HUDEP-2 (cell line): Measurements from ENCODE around the gene CDYL2.

Experiments used
- DNase-seq, 76 experiments: peaks; one replicate each; lab custom pipeline; 2025; ENCODE audit not compliant: unreplicated experiment in 76 of 76; lab: John Stamatoyannopoulos, UW

The CDYL2 gene

DNA sequence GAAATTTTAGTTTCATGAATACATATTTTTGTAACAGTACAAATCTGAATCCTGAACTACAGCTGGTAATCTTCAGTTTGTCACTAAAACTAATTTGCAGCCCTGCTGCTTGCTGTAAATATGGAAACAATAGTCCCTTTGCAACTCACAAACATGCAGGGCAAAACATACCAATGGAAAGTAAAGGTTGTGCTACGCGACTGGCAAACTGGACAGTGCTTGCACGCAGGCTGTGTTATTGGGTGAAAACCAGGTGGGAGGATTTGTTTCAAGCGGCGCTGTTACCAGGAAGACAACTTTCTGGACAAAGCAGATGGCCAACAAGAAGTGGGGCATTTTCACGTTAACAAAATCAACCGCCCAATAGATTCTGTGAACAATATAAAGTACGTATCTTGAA is 93.5 kb downstream of the CDYL2 start:
- no peak for DNase-seq

DNA sequence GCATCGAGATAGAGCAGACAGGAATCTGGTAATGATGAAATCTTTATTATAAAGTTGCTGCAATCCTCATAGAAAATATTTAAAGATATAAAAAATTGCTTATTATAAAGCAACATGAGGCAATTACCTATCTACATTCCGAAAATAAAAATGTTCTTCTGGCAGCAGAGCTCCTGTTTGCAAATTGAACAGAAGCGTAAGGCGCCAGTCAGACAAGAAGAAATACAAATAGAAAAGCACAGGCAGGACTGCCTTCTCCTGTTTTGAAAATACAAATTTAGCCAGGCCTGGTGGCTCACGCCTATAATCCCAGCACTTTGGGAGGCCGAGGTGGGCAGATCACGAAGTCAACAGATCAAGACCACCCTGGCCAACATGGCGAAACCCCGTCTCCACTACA is 95.6 kb downstream of the CDYL2 start:
- DNase-seq, result no peak

DNA sequence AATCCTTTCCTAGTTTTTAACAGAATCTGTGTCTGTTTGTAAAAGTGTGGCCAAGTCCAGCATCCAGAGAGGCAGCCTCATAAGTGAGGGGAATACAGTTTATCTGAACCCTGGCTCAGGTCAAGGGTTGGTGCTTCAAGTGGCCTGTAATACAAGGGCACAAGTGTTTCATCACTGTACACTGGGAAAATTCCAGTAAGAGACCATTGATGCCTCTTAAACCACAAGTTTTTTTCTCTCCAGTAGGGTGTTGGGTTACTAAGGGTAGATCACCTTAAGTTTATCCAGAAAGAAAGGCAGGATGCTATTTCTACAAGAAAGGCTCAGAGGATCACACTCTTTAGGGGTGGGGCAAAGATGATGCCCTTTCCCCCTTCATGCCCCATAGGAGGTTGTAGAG is 96.7 kb downstream of the CDYL2 start:
- DNase-seq, result no peak

DNA sequence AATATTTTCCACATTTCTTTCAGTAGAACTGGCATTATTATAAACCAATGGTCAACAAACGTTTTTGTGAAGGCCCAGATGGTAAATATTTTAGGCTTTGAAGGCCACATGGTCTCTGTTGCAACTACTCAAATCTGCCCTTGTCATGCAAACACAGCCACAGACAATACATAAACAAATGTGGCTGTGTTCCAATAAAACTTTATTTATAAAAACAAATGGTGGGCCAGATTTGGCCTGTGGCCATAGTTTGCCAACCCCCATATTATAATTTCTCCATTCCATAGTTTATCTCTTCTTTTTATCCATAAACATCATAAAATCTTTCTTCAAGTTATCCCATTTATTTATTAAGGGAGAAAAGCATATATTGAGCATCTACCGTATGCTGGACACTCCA is 98.8 kb downstream of the CDYL2 start:
- no peak for DNase-seq

DNA sequence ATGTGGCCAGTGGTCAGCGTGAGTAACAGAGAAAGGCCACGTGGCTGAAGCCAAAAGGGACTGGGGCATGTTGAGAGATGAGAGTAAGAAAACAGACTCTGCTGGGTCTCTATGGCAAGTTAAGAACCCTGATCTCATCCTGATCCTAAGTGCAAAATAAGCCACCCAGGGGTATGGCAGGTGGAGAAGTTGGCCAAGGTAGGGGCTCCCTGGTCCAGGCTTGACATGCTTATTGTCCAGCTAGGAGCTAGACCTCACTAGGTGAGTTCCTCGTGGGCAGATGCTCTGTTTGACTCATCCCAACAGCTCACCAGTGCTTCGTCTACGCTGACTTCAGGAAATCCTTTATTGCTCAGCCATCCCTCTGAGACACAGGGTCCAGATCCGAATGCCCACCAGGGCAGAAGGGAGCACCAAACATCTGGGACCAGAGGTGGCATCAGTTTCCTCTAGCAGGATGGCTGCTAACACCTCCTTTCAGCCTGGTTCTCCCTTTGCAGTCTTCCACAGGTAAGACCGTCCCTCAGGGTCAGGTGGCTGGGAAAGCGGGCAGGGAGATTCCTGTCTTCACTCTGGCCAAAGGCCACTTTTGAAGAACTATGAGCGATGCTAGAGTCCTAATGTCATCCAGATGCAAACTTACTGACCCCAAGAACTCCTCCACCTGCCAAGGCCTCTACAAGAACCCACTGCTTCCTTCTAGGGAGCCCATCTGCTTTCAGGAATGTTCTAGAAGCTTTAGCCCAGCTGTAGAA is 99.5 kb downstream of the CDYL2 start:
- no peak for DNase-seq

DNA sequence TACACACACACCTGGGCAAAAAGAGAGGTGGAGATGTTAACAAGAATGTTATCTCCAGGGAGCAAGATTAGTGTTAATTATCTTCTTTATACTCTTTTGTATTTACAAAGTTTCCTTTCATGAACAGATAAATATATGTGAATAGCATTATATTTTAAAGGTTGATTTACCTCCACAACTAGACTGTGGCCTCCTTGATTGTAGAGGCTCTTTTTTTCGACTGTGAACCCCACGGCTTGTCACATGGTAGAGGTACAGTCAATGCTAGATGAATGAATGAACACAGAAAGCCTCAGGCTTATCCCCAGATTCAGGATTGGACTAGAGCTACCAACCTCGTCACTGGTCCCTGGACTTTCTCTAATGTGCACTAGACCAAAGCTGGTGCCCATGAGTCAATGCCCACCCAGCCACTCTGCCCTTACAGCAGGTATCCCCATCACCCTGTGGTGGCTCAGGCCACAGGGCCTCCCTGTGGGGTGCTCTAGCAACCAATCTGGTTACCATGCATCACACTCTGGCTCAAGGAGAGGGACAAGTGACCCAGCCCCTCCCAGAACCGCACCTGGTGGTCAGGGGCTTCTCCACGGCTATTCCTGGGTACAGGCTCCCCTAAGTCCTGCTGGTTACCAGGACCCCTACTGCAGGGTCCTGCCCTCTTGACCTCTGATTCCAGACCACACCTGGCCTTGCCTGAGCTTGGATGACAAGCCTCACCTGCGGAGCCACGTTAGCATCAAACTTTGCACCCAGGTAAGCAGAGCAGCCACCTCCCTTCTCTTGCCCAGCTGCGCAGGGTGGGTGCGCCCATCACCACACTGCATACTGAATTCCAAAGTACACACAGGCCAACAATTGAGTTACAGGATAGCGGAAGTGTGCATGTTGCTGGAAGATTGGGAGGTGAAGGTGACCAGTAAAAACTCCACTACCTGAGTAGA is 101.0 kb downstream of the CDYL2 start:
- DNase-seq, result no peak

DNA sequence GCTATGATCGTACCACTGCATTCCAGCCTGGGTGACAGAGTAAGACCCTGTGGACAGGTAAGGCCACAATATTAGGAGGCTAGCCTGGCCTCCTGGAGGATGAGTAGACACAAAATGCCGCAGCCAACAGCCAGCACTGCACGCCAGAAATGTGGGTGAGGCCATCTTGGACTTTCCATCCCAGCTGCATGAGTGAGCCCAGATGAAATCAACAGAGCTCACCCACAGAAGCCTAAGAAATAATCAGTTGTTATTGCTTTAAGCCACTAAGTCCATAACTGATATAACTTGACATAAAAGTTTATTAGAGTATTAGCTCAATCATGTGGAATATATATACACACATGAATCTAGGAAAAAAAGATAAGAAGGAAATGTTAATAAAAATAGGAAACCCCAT is 101.7 kb downstream of the CDYL2 start:
- DNase-seq, result no peak

DNA sequence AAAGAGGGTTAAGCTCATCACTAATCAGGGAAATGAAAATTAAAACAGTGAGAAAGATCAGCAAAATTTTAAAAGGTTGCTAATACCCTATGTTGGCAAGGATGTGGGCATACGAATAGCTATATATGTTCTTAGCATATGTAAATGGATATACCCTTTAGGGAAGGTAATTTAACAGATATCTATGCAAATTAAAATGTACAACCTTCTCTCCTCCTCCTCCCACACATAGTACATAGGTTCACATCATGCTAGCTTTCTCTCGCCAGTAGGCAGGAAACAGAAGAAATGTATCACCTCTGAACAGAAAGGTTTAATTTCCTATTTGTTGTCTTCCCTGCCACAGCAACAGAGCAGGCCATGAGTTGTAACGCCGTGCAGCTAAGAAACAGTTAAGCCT is 103.8 kb downstream of the CDYL2 start:
- no peak for DNase-seq

DNA sequence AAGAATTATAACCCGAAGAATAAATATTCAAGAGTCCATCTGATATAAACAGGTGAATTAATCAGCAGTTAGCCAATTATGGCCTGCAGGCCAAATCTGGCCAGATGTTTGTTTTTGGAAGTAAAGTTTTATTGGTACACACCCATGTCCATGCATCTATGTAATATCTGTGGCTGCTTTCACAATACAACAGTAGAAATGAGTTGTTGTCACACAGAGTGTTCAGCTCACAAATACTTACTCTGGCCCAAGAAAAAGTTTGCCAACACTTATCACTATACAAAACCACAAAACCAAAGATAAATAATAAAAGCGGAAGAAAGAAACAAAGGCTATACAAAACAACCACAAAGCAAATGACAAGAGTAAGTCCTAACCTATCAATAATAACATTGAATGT is 109.4 kb downstream of the CDYL2 start:
- DNase-seq, result no peak

DNA sequence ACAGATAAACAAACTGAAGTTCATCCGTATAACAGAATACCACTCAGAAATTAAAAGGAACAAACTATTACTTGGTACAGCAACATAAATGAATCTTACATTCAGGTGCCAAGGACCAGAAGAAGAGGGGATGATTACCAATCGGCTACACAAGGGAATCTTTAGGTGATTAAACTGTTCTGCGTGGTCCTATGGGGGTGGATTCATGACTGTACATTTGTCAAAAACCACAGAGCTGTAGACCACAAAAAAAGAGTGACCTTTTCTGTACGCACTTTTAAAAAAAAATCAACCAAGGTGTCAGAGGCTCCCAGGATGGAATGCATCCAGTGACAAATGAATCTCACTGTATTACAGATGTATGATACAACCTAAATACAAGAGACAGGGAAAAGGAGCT is 110.8 kb downstream of the CDYL2 start:
- no peak for DNase-seq

DNA sequence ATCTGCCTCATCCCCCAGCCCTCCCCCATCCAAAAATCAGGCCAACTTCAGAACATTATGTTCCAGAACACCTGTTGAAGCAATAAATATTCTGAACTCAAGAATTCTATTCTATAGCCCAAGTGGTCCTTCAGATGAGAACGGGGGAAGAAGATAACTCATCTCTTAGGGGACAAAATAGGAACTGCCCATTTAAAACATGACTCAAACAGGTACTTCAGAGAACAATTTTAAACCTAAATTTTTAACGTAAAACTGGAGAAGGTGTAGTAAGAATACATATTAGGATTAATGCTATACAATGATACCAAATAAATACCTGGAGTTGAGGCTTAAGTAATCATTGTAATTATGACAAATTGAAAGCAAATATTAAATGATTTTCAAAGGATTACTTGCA is 112.1 kb downstream of the CDYL2 start:
- DNase-seq, result no peak

DNA sequence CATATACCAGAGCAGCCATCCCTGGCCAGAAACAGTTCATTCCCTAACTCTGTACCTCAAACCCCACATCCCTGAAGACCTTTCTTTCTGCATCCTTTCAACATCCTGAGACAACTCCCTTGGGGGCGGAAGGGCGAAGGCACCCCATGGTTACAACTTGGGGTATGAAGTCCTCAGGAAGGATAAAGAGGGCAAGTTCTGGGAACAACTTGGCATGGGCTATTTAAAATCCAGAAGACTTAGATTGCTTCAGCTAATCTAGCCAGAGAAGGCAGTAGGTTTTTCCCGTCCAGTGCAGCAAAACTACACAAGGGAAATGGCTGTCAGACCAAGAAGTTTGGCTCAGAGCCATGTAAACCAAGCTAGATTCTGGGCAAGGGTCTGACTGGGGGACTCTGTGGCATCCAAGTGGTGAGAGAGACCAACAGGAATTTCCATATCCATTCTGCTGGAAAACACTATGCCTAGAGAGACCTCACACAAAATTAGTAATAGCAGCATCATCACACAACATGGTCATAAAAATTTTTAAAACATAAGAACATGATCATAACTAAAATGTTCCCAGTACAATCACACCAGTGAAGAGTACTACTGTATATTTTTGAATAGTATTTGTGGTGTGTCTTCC is 113.2 kb downstream of the CDYL2 start:
- DNase-seq, result no peak

DNA sequence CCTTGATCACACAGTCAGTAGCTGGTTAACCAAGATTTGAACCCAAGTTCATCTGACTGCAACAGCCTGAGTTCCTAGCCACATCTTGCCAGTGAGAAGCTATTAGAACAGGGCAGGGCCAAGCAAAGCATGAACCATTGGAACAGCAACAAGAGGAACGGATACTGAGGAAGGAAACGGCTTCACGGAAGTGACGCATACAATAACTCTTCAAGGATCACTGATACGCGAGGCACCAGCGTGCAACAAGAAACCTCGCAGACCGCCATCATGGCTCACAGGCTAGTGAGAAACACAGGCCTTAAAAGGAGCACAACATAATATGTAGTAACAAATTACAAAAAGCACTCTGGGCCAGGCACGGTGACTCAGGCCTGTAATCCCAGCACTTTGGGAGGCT is 114.9 kb downstream of the CDYL2 start:
- DNase-seq, result no peak

DNA sequence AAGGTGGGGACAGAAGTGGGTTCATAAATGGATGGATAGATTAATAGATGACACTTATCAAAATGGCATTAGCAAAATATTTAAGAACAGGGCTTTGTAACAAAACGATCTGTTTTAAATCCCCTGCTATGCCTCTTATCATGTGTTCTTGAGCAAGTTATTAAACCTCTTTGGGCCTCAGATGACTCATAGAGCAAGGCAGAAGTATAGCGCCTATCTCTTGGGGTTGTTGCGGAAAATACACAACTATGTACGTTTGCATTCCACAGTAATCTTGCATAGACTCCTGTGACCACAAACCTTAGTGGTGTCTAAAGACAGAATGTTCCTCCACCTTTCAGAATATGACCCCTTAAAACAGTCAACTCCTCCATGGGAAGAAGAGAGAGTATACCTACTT is 116.8 kb downstream of the CDYL2 start:
- DNase-seq, result no peak

DNA sequence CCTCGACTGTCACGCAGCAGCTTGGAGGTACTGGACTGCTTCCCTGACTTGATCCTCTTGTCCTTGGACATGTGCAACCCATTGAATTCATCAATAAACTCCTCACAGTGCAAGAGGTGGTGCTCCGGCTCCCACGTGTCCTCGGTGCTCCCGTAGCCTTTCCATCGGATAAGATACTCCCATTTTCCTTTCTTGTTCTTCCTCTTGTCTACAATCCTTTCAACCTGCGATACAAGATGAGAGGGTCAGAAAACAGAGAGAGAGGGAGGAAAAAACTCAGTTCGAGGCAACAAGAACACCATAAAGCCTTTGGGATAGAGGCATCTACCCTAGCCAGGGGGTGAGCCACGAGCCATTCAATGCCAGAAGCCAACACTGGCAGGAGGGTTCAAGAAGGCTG is 119.5 kb downstream of the CDYL2 start:
- no peak for DNase-seq

DNA sequence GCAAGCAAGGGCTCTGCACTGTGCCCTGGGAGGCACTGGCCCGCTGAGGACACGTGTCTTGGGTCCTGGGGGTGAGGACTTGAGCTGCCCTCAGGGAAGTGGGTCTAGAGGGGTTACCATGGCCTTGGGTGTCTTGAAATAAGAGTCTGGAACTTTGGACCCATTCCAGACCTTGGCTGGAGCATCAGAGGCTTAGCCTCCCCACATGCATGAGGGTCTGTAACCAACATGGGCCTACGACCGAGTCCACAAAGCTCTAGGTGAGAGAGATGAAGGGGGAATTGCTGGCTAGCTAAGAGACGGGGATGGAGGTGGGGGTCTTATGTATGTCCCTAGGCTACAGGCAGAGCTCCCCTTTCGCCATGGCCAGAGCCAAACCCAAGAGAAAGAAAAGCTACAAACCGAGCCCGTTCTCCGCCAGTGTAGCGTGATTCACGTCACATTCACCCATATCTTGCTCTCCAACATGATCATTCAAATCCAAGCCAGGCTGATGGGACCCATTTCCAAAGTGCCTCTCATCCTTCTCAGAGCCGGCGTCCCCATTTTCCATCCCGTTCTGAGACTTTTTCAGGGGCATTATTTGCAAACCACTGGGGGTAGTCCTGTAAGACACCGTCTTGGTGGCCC is 120.1 kb downstream of the CDYL2 start:
- no peak for DNase-seq

DNA sequence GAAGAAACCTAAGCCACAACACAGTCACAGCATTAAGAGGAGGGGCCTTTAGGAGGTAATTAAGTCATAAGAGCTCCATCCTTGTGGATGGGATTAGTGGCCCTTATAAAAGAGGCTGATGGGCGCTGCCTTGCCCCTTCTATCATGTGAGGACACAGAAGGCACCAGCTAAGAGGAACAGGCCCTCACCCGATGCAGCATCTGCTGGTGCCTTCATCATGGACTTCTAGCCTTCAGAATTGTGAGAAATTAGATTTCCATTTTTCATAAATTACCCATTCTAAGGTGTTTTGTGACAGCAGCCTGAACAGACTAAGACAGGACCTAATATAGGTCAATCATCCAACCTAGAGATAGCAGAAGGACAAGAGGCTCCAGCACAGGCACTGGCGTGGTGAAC is 120.8 kb downstream of the CDYL2 start:
- no peak for DNase-seq

DNA sequence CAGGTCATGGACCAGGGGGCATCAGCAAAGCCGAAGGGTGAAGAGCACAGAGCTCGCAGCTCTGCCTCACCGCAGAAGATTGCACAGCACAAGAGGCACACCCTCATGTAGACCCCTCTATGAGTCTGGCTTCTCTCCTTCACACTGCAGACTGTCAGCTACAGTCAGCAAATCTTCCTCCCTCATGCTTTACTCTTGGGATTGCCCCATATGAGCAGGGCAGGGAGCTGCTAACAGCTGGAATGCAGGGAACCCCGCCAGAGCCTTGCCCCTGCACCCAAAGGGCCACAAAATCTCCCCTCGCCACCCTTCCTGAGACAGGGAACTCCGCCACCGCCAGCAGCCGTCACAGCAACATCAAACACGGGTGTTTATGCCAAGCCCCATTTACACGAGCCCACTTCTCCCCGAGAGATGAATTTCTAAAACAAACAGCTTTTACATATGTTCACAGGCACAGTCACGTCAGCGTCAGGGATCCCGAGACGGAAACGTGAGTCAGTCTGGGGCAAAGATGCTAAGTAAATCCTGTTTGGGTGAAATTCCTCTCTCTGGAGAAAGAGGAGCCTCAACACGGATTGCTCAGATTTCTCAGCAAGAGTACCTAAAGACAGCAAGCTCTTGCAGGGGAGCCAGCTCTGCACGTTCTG is 121.9 kb downstream of the CDYL2 start:
- DNase-seq, result no peak

DNA sequence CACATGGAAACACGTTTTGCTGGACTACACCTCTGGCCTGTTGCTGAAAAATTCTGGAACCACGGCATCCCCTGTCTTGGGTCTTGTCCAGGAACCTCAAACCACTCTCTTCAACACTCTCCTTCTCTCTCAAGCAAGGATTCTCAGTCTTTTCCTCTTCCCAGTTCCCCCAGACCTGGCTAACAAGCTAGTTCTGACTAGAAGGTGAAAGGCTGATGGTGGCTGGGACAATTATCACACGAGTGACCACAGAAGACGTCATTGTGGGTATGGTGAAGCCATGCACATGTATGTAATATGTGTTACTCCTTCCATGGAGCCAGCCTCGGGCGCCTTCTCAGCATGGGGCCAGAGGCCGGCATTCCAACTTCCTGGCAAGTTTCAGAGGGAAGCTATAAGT is 123.0 kb downstream of the CDYL2 start:
- no peak for DNase-seq

DNA sequence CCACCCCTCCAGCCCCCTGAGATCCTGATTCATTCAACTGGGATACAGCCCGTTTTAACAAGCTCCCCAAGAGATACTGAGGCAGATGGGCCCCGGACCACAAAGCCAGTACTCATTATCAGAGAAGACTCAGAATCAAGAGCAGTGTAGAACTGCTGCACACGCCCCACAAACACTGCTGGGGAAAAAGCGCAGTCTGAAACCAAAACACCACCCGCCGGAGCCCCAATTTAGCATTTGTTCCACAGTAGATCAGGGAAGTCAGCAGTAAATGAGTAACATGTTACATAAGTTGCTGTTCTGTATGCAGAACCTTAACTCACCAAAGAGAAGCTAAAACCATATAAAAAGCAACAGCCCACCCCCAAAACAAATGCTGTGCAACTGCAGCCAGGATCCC is 123.6 kb downstream of the CDYL2 start:
- DNase-seq, result no peak

DNA sequence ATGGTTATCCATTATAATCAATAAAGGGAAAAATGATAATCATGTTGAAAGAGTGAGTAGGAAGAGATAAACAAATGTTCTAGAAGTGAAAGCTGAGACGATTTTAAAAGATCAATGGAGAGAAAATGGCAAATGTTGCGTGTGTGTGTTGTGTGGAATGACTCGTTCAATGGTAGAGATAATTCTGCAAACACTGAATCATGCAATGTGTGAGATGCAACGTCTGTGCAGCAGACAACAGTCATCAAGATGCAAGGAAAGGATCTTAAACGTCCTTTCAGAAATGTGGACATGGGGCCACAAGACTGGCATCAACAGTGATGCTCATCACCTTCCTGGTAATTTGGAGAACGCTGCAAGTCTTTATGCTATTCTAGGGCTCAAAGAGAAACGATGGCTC is 124.4 kb downstream of the CDYL2 start:
- no peak for DNase-seq
